Activated T-cell treated with anti-CD3 and anti-CD28 coated beads, Interleukin-2, amount 50 U/mL, for 72 hours (primary cell): ENCODE data around the gene RAPGEF5. TPM values are rescaled to one million over a fixed set of nuclear protein-coding genes. Genes with fewer than 3 reads are reported as not detected.
"Not testable (repeated sequence)": the region's sequence is repeated elsewhere in the genome, so short reads cannot be mapped to it uniquely, and the experiment has no call there.

Experiments
- ATAC-seq, 2 donors: fragments of 150-1000 bp; cut with Tn5 transposase; replicated peaks in 1 of 2; 2 replicates each; pipeline ENCODE4 v1.10.0; 2021; ENCODE audit warnings: moderate library complexity in 2 of 2, mild to moderate bottlenecking in 1 of 2
- DNase-seq, 2 donors: peaks; one replicate each; pipeline ENCODE4 v3.0.0; 2021 to 2022; ENCODE audit warnings: mixed read lengths in 1 of 2
- H3K27ac Mint-ChIP-seq: one replicate; pipeline ENCODE4 v1.8.0; 2022; ENCODE audit warnings: mild to moderate bottlenecking, moderate library complexity, mixed read lengths
- H3K27me3 Mint-ChIP-seq: one replicate; pipeline ENCODE4 v1.8.0; 2022; ENCODE audit warnings: low read depth, mixed read lengths
- H3K36me3 Mint-ChIP-seq, 2 donors: one replicate each; pipeline ENCODE4 v1.8.0; 2022; ENCODE audit warnings: mixed read lengths in 2 of 2, mild to moderate bottlenecking in 1 of 2; ENCODE audit not compliant: insufficient read depth in 2 of 2
- H3K4me1 Mint-ChIP-seq: one replicate; pipeline ENCODE4 v1.8.0; 2022; ENCODE audit warnings: low read depth, mixed read lengths
- H3K4me3 Mint-ChIP-seq, 2 donors: one replicate each; pipeline ENCODE4 v1.8.0; 2022; ENCODE audit warnings: mild to moderate bottlenecking in 2 of 2, mixed read lengths in 2 of 2, moderate library complexity in 2 of 2
- H3K9me3 Mint-ChIP-seq, 2 donors: one replicate each; pipeline ENCODE4 v1.8.0; 2022; ENCODE audit warnings: mixed read lengths in 2 of 2
- total RNA-seq, 2 donors: library from RNA; stranded (reverse); gene quantifications; one replicate each; pipeline ENCODE4 v1.2.3, GENCODE V29; 2022

Gene RAPGEF5
- total RNA-seq, 2 donors from 2014 or later: 0.46 to 0.72 TPM

DNA sequence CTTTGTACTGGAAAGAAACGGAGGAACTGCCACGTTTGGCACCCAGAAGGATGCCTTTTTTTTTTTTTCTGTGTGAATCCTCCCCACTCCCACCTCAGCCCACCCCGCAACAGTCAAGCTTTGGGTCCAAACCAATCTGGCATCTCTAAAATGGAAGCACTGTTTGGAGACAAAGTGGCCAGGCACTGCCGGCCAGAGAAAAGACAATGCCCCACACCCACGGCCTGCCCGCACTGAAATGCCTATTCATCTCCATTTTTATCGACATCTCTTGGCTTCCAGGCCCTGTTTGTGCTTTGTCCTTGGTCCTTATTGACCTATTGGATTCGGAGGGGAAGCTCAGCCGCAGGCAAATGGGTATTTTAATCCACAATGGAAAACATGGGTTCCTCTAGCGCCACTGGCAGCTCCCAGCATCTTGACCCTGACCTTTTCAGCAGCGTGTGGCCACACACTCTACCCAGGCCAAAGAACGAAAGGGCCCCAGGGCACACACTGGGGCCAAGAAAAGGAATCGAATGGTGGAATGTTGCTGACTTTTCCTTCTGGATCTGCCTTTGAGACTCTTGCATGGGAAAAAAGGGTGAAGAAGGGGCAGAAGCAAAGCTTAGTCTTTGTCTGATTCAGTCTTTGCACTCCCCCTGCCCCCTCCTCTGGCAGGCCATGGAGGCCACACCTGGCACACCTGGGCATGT lies 248.7 kb downstream of the RAPGEF5 start:
- no peak overlapping the region for H3K27ac Mint-ChIP-seq
- H3K27me3 Mint-ChIP-seq: peaks cover 9% of the 10 kb centered on the region
- H3K36me3 Mint-ChIP-seq: no peaks in the 10 kb centered on the region
- ATAC-seq (no peak), DNase-seq (no peak)
- H3K4me3 Mint-ChIP-seq: no peak overlapping the region
- peaks cover 11% of the 10 kb centered on the region for H3K4me1 Mint-ChIP-seq
- H3K9me3 Mint-ChIP-seq: no peaks in the 10 kb centered on the region

DNA sequence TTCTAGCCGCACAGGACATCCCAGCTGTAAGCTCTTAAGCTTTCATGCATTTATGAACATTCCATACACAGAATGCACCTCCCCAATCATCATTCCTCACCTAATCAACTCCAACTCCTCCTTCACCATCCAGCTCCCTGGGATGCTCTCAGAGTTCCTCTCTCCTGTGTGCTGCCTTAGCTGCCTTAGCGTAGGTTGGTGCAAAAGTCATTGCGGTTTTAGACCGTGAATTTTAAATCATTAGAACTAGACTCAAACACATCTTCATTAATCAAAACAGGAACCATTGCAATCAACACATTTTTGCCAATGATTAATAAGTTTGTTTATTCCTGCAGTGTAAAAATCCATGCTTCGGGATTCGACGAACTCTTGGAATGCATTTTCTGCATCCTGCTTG lies 251.4 kb downstream of the RAPGEF5 start:
- DNase-seq: no peak
- no peaks in the 10 kb centered on the region for H3K9me3 Mint-ChIP-seq
- H3K4me3 Mint-ChIP-seq: no peak overlapping the region
- peaks cover 30% of the 10 kb centered on the region for H3K27me3 Mint-ChIP-seq
- ATAC-seq: no peak
- no peak overlapping the region for H3K27ac Mint-ChIP-seq
- H3K4me1 Mint-ChIP-seq: peaks cover 17% of the 10 kb centered on the region
- no peaks in the 10 kb centered on the region for H3K36me3 Mint-ChIP-seq

DNA sequence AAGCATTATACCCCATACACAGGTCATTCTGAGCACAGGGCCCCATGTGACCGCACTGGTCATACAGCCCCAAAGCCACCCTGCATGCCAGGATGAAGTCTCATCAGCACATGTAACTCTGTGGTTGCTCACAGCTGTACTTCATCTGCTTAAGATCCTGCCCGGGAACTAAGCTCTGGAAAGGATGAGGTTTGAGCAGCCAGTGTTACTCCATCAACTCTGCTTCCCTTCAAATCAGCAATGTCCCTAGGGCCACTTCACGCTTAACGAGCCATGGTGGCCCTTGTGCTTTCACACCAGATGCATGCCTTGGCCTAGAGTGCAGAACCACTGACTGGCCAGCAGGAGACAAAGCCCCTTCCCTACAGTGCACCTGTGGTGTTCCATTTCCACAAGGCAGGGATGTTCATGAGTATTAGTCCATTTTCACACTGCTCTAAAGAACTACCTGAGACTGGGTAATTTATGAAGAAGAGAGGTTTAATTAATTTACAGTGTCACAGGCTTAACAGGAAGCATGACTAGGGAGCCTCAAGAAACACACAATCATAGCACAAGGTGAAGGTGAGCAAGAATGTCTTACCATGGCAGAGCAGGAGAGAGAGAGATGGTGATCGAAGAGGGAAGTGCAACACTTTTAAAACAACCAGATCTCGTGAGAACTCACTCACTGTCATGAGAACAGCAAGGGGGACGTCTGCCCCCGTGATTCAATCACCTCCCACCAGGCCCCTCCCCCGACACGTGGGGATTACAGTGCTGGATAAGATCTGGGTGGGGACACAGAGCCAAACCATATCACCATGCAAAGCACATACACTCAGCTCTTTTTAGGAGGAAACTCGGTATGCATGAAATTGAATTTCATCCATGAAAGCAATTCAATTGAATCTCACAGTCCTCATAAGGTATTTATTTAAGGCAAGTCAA lies 262.3 kb downstream of the RAPGEF5 start:
- DNase-seq (no peak), ATAC-seq (no peak)
- Mint-ChIP-seq H3K4me3 (no peak overlapping the region), H3K4me1 (no peaks in the 10 kb centered on the region), H3K27me3 (peaks cover 14% of the 10 kb centered on the region), H3K36me3 (no peaks in the 10 kb centered on the region), H3K27ac (no peak overlapping the region), H3K9me3 (no peaks in the 10 kb centered on the region)

DNA sequence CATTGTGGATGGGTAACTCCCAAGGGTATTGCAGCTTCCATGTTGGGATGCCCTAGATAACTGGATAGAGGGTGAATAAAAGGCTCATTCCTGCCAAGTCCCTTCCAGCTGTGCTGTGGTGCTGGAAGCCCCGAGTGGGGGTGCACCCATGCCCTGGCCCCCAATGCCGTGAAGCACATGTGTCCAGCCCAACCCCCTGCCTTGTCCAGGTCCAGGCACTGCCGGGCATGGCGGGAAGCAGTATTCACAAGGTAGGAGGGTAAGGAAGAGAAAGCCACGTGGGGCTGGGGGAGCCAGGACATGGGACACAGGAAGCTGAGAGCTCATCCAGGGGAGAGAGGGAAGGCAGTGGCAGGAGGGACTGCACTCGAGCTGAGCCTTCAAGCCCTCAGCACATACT lies 263.0 kb downstream of the RAPGEF5 start:
- DNase-seq (no peak), ATAC-seq (no peak)
- Mint-ChIP-seq H3K9me3 (no peaks in the 10 kb centered on the region), H3K4me3 (no peak overlapping the region), H3K27ac (no peak overlapping the region), H3K36me3 (no peaks in the 10 kb centered on the region), H3K4me1 (no peaks in the 10 kb centered on the region), H3K27me3 (peaks cover 14% of the 10 kb centered on the region)

DNA sequence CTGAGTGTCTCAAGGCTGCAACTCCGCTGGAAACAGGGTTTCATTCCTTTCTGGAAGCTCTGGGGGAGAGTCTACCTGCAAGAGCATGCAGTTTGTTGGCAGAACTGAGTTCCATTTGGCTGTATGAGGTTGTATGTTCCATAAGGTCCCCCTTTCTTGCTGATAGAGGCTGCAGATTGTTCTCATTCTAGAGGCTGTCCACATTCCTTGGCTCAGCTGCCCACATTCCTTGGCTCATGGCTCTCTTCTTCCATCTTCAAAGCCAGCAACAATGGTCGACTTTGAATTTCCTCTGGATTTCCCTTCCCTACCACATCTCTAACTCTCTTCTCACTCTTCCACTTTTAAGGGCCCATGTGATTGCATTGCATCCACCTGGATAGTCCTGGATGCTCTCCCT lies 264.0 kb downstream of the RAPGEF5 start:
- no peaks in the 10 kb centered on the region for H3K36me3 Mint-ChIP-seq
- no peaks in the 10 kb centered on the region for H3K4me1 Mint-ChIP-seq
- peaks cover 14% of the 10 kb centered on the region for H3K27me3 Mint-ChIP-seq
- ATAC-seq (no peak), DNase-seq (no peak)
- no peak overlapping the region for H3K27ac Mint-ChIP-seq
- no peak overlapping the region for H3K4me3 Mint-ChIP-seq
- H3K9me3 Mint-ChIP-seq: no peaks in the 10 kb centered on the region

DNA sequence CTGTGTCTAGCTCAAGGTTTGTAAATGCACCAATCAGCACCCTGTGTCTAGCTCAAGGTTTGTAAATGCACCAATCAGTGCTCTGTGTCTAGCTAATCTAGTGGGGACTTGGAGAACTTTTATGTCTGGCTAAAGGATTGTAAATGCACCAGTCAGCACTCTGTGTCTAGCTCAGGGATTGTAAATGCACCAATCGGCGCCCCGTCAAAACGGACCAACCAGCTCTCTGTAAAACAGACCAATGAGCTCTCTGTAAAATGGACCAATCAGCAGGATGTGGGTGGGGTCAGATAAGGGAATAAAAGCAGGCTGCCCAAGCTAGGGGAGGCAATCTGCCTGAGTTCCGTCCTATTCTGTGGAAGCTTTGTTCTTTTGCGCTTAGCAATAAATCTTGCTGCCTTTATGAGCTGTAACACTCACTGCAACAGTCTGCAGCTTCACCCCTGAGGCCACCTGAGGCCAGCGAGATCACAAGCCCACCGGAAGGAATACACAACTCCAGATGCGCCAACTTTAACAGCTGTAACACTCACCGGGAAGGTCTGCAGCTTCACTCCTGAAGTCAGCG lies 265.9 kb downstream of the RAPGEF5 start:
- not testable (repeated sequence) for H3K27ac Mint-ChIP-seq, H3K4me3 Mint-ChIP-seq, H3K36me3 Mint-ChIP-seq

DNA sequence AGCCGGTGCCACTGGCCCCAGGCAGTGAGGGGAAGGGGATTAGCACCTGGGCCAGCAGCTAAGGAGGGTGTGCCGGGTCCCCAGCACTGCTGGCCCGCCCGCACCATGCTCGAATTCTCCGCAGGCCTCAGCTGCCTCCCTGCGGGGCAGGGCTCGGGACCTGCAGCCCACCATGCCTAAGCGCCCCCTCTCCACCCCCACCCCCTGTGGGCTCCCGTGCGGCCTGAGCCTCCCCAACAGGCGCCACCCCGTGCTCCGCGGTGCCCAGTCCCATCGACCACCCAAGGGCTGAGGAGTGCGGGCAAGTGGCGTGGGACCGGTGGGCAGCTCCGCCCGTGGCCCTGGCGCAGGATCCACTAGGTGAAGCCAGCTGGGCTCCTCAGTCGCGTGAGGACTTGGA lies 266.4 kb downstream of the RAPGEF5 start:
- Mint-ChIP-seq H3K27ac (no peak overlapping the region), H3K4me3 (no peak overlapping the region), H3K4me1 (no peaks in the 10 kb centered on the region), H3K27me3 (peaks cover 14% of the 10 kb centered on the region), H3K36me3 (no peaks in the 10 kb centered on the region), H3K9me3 (no peaks in the 10 kb centered on the region)
- no peak for DNase-seq
- no peak for ATAC-seq

More for the DNA sequence above, 265.9 kb downstream of the RAPGEF5 start:
- H3K9me3 Mint-ChIP-seq, ATAC-seq, H3K4me1 Mint-ChIP-seq, DNase-seq: not testable (repeated sequence)
- peaks cover 14% of the 10 kb centered on the region for H3K27me3 Mint-ChIP-seq

DNA sequence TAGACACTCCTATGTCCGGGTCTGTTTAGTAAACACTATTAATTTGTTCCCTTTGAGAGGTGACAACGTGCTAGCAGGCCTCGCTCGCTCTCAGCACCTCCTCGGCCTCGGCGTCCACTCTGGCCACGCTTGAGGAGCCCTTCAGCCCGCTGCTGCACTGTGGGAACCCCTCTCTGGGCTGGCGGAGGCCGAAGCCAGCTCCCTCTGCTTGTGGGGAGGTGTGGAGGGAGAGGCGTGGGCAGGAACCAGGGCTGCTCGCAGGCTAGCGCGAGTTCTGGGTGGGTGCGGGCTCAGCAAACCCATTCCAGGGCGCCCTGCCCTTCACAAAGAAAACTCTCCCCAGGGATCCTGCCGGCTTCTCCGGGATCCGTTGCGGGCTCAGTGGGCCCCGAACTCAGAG lies 266.8 kb downstream of the RAPGEF5 start:
- H3K27me3 Mint-ChIP-seq: peaks cover 9% of the 10 kb centered on the region
- no peak for ATAC-seq
- H3K9me3 Mint-ChIP-seq: no peaks in the 10 kb centered on the region
- DNase-seq: no peak
- H3K4me1 Mint-ChIP-seq: no peaks in the 10 kb centered on the region
- H3K4me3 Mint-ChIP-seq: no peak overlapping the region
- no peaks in the 10 kb centered on the region for H3K36me3 Mint-ChIP-seq
- H3K27ac Mint-ChIP-seq: no peak overlapping the region

DNA sequence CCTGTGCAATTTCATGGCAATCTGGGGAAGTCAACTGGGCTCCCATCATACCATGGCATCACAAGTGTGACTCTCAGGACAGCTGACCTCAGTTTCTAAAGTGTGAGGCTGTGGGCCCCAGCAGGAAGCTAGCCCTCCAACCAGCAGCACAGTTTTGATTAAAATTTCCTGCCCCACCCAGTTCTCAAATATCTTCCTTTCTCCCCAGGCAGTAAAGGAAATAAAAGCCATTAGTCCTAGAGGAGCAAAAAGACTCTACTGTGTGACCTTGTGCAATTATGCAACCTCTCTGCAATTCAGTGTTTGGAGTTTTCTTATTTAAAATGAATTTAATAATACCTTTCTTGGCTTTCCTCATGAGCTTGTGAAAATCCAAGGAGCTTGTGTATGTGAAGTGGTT lies 268.1 kb downstream of the RAPGEF5 start:
- H3K9me3 Mint-ChIP-seq: no peaks in the 10 kb centered on the region
- no peak overlapping the region for H3K4me3 Mint-ChIP-seq
- no peaks in the 10 kb centered on the region for H3K36me3 Mint-ChIP-seq
- no peak overlapping the region for H3K27ac Mint-ChIP-seq
- H3K27me3 Mint-ChIP-seq: peaks cover 12% of the 10 kb centered on the region
- H3K4me1 Mint-ChIP-seq: no peaks in the 10 kb centered on the region
- DNase-seq (no peak), ATAC-seq (no peak)

DNA sequence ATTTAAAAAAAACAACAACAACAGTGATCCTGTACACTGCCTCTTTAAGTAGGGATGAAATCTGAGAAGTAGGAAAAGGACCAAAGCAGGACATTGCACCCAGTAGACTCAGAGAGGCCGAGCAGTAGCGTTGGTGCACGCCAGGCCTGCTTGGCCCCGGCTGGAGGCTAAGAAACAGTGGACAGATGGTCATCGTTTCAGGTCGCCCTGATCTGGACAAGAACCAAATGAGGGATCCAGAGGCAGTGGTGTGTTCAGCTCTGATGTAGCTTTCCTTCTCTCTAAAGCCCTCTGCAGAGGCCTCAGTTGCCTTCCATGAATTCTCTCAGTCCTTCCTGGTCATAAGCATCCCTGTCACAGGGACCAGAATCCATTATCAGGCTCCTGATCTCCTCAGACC lies 269.1 kb downstream of the RAPGEF5 start:
- ATAC-seq: no peak
- DNase-seq: no peak
- H3K27me3 Mint-ChIP-seq: peaks cover 16% of the 10 kb centered on the region
- H3K9me3 Mint-ChIP-seq: no peaks in the 10 kb centered on the region
- no peaks in the 10 kb centered on the region for H3K4me1 Mint-ChIP-seq
- H3K4me3 Mint-ChIP-seq: no peak overlapping the region
- H3K36me3 Mint-ChIP-seq: no peaks in the 10 kb centered on the region
- H3K27ac Mint-ChIP-seq: no peak overlapping the region

DNA sequence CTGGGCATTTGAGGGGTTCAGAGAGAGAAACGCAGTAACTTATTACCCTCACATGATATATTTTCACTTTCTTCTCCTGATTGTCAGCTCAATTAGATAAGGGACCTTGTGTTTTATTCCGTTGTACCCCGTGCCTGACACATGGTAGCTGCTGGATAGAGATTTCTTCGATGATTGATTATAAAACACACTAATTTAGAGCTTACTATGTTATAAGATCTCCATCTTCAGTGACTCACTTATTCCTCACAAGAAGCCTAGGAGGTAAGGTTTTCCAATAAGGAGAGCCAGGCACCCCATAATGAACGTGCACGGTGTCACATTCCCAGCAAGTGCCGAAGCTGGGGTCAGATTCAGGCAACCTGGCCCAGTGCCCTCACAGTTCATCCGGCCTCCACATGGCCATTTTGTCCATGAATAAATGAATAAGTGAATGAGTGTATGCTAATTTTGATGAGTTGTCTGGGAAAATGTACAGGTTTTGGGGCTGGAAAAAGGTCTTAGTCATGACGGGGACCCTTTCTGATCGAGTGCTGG lies 273.2 kb downstream of the RAPGEF5 start:
- no peak overlapping the region for H3K27ac Mint-ChIP-seq
- peaks cover 0 to 3% of the 10 kb centered on the region in 2 donors for H3K9me3 Mint-ChIP-seq
- H3K4me1 Mint-ChIP-seq: peaks cover 8% of the 10 kb centered on the region
- no peaks in the 10 kb centered on the region for H3K36me3 Mint-ChIP-seq
- peaks cover 31% of the 10 kb centered on the region for H3K27me3 Mint-ChIP-seq
- DNase-seq: no peak
- ATAC-seq: no peak
- H3K4me3 Mint-ChIP-seq: peak overlapping the region; percentile 81 to 90

DNA sequence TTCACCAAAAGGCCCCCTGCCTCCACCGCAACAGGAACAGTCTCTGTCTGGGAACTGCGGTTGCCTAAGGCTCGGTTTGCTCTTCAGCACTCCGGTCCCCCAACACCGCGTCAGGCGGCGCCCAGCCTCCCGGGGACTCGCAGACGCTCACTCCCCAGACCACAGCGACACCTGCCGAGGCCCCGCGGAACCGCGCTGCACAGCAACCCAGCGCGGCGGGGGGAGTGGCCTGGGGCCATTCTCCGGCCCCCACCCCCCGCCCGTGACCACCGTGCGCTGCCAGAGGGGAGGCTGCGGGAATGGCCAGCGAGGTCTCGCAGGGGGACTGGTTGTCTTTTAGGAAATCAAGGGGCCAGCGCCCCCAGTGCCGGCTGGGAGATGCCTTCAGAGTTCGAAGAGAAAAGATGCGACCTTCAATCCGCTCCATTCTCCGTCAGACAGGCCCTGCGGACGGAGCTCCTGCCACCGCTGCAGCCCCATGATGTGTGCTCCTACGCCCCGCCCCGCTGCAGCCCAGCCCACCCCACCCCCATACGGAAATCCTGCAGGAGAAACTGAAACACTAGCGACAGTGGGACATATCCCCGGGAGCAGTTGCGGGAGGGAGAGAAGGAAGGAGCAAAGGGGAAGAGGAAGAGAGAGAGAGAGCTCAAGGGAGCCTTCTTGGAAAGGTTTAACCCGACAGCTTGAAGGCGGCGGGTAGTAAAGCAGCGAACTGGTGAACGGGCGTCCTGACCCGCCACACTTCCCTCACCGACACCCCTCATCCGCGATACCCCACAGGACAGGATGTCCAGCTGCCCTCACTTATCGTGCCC lies 273.9 kb downstream of the RAPGEF5 start:
- no peaks in the 10 kb centered on the region for H3K36me3 Mint-ChIP-seq
- no peak overlapping the region for H3K27ac Mint-ChIP-seq
- ATAC-seq: peak; percentile 99
- peaks cover 34% of the 10 kb centered on the region for H3K27me3 Mint-ChIP-seq
- peak overlapping the region; percentile 81 to 90 for H3K4me3 Mint-ChIP-seq
- H3K4me1 Mint-ChIP-seq: peaks cover 8% of the 10 kb centered on the region
- H3K9me3 Mint-ChIP-seq: peaks cover 0 to 3% of the 10 kb centered on the region in 2 donors
- DNase-seq: peak; percentile 87 to 91
